Endothelial cell of umbilical vein (primary cell): ENCODE measurements around the gene CBFA2T3.

Experiments used
- CTCF ChIP-seq, 2 donors: IDR thresholded peaks; 1 replicate in 1 of 2; 2 replicates in 1 of 2; pipeline ENCODE4 v1.5.1; 2011; ENCODE audit warnings: low read length in 2 of 2, mild to moderate bottlenecking in 2 of 2, moderate library complexity in 2 of 2, control low read depth in 1 of 2, inconsistent platforms in 1 of 2, low read depth in 1 of 2; ENCODE audit not compliant: insufficient read depth in 1 of 2; ENCODE audit errors: extremely low read depth in 1 of 2
- EZH2 ChIP-seq: IDR thresholded peaks from 2 replicates; pipeline ENCODE4 v1.6.1; 2012; ENCODE audit warnings: borderline replicate concordance, low read depth, mild to moderate bottlenecking, moderate library complexity, low read length, inconsistent platforms; ENCODE audit not compliant: severe bottlenecking
- MAX ChIP-seq: IDR thresholded peaks from 2 replicates; pipeline ENCODE4 v1.6.1; 2011; ENCODE audit not compliant: insufficient read depth, insufficient read length
- MYC ChIP-seq: IDR thresholded peaks from one replicate; pipeline ENCODE4 v1.6.1; 2011; ENCODE audit warnings: mild to moderate bottlenecking, low read depth, low read length
- POLR2A ChIP-seq: IDR thresholded peaks from 2 replicates; pipeline ENCODE4 v1.6.1; 2012; ENCODE audit warnings: low read depth, mild to moderate bottlenecking, control low read depth, low read length
- POLR2AphosphoS5 ChIP-seq: IDR thresholded peaks from 2 replicates; pipeline ENCODE4 v1.6.1; 2012; ENCODE audit warnings: low read depth, mild to moderate bottlenecking, control low read depth, low read length, moderate library complexity; ENCODE audit not compliant: insufficient read depth

GRCh38 chr16:88989852-88990547 is 13.0 kb upstream of the CBFA2T3 start:
- no peak for TF ChIP-seq POLR2A
- TF ChIP-seq EZH2, result no peak
- TF ChIP-seq CTCF (IDR thresholded peaks at IDR 0.05; ENCODE audit: extremely low read depth in 1 of 2, insufficient read depth in 1 of 2, low read depth in 1 of 2, low read length in 2 of 2), result no peak
- no peak for TF ChIP-seq POLR2AphosphoS5
- no peak for TF ChIP-seq MYC
- no peak for TF ChIP-seq MAX
